Measurements from ENCODE around the gene CDKAL1.
A peak's percentile ranks its signal among the peaks of the same experiment; 100 is the strongest.

CDKAL1 gene

DNA sequence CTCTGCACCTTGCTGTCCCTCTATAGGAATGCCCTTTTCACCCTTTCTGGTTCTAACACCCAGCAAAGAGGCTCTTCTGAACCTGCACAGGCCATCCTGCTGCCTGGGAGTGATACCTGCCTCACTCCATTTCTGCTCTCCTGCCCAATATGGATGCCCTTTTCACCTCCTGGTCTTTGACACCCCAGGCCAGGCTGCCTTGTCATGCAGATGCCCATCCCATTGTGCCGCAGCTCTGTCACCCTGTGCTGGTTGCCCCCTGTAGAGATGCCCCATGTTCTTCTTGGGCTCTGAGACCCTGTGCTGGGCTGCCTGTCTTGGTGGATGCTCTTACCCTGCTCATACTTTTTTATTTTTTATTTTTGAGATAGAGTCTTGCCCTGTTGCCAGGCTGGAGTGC is 95.3 kb downstream of the CDKAL1 start:
- Histone ChIP-seq H4K20me1 (ENCODE audit: insufficient read depth, low read length, poor library complexity, severe bottlenecking) (no peaks in the 10 kb centered on the region), H3K4me2 (ENCODE audit: low read depth, low read length, poor library complexity, severe bottlenecking) (no peak overlapping the region)

DNA sequence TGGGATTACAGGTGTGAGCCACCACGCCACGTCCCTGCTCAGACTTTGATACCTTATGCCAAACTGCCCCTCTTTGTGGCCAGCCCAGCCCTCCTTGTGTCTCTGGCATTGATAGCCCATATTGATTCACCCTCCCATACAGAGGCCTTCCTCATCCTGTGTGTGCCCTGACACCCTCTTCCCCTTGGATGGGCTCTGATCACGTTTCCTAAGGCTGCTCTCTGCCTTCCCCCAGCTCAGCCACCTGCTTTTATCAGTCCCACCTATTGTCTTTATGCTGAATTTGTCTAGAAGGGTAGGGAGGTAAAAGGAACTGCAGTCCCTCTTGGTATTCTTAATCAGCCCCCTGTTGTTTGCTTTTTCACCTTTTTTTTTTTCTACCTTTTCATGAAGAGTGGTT is 95.9 kb downstream of the CDKAL1 start:
- H3K4me2 ChIP-seq (ENCODE audit: low read depth, low read length, poor library complexity, severe bottlenecking): no peak overlapping the region
- no peaks in the 10 kb centered on the region for H3K36me3 ChIP-seq (ENCODE audit: insufficient read depth, low read length)
- H3K27me3 ChIP-seq (ENCODE audit: insufficient read depth, low read length, poor library complexity, severe bottlenecking): no peaks in the 10 kb centered on the region
- H3K9me3 ChIP-seq (ENCODE audit: insufficient read depth, low read depth, low read length): no peaks in the 10 kb centered on the region
- H3K4me1 ChIP-seq (ENCODE audit: insufficient read depth, low read length, poor library complexity, severe bottlenecking): peaks cover 72% of the 10 kb centered on the region
- H4K20me1 ChIP-seq (ENCODE audit: insufficient read depth, low read length, poor library complexity, severe bottlenecking): no peaks in the 10 kb centered on the region
- no peak overlapping the region for H3K9ac ChIP-seq (ENCODE audit: low read depth, low read length, poor library complexity, severe bottlenecking)
- H3F3A ChIP-seq (ENCODE audit: low read depth): peaks cover 3% of the 10 kb centered on the region; the same call in 1 of the 2 replicates
- H3K79me2 ChIP-seq (ENCODE audit: insufficient read depth, low read length): peaks cover 83% of the 10 kb centered on the region
- no peak overlapping the region for H3K4me3 ChIP-seq (ENCODE audit: low read length, poor library complexity, severe bottlenecking)
- no peak overlapping the region for H2AFZ ChIP-seq (ENCODE audit: low read length)
- no peaks in the 10 kb centered on the region for H3K9me2 ChIP-seq (replicated peaks; ENCODE audit: low read depth, low read length)
- TF ChIP-seq, protein P1, sequence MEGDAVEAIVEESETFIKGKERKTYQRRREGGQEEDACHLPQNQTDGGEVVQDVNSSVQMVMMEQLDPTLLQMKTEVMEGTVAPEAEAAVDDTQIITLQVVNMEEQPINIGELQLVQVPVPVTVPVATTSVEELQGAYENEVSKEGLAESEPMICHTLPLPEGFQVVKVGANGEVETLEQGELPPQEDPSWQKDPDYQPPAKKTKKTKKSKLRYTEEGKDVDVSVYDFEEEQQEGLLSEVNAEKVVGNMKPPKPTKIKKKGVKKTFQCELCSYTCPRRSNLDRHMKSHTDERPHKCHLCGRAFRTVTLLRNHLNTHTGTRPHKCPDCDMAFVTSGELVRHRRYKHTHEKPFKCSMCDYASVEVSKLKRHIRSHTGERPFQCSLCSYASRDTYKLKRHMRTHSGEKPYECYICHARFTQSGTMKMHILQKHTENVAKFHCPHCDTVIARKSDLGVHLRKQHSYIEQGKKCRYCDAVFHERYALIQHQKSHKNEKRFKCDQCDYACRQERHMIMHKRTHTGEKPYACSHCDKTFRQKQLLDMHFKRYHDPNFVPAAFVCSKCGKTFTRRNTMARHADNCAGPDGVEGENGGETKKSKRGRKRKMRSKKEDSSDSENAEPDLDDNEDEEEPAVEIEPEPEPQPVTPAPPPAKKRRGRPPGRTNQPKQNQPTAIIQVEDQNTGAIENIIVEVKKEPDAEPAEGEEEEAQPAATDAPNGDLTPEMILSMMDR (conservative IDR thresholded peaks at IDR 0.05; ENCODE audit: low read length): no peak
- no peak for TF ChIP-seq EZH2phosphoT487 (IDR thresholded peaks at IDR 0.05; ENCODE audit: borderline replicate concordance)

More for the DNA sequence above, 95.3 kb downstream of the CDKAL1 start:
- H3K9ac ChIP-seq (ENCODE audit: low read depth, low read length, poor library complexity, severe bottlenecking): peak overlapping the region; percentile 21
- H3K9me2 ChIP-seq (replicated peaks; ENCODE audit: low read depth, low read length): no peaks in the 10 kb centered on the region
- H3K79me2 ChIP-seq (ENCODE audit: insufficient read depth, low read length): peaks cover 85% of the 10 kb centered on the region
- H3K4me3 ChIP-seq (ENCODE audit: low read length, poor library complexity, severe bottlenecking): no peak overlapping the region
- no peaks in the 10 kb centered on the region for H3K27me3 ChIP-seq (ENCODE audit: insufficient read depth, low read length, poor library complexity, severe bottlenecking)
- H3K36me3 ChIP-seq (ENCODE audit: insufficient read depth, low read length): no peaks in the 10 kb centered on the region
- peaks cover 79% of the 10 kb centered on the region for H3K4me1 ChIP-seq (ENCODE audit: insufficient read depth, low read length, poor library complexity, severe bottlenecking)
- no peaks in the 10 kb centered on the region for H3K9me3 ChIP-seq (ENCODE audit: insufficient read depth, low read depth, low read length)
- peaks cover 3% of the 10 kb centered on the region; the same call in 1 of the 2 replicates for H3F3A ChIP-seq (ENCODE audit: low read depth)
- no peak overlapping the region for H2AFZ ChIP-seq (ENCODE audit: low read length)
- no peak for TF ChIP-seq EZH2phosphoT487 (IDR thresholded peaks at IDR 0.05; ENCODE audit: borderline replicate concordance)
- TF ChIP-seq, protein P1 (conservative IDR thresholded peaks at IDR 0.05; ENCODE audit: low read length): no peak

DNA sequence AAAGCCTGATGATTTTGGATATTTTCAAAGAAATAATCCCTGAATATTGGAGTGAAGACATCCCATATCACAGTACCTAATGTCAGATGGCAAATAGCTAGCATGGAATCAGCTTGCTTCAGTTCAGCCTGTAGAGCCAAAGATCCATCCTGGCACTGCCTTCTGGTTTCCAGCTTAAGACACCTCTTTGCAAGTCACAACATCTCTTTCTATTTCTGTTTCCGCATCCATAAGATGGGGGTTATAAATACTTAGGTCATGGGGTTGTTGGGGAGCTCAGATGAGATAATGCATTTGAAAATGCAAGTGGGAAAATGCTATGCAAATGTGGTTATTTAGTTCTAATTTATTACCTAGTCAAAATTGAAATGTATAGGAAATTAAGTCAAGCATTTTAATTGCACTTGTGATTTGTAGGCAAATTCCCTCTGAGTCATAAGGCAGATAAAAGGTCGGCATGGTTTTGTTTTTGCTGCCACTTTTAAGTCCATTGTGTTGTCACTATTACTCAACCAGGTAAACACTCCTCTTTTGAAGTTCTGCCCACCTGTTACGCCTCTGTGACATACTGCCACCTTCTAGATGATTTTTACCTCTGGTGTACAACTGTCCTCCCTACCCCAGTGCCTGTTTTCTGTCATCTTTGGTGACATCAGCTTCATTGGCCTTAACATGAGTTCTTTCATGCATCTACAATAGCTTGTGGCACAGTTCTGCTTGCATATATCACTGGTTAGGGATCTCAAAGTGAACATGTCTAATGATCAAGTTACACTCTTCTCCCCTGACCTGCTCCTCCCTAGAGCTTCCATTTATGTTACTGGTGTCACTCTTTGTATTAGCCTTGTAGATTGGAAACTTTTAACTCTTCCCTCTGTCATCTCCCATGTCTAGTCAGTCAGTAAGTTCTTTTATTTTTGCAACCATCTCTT is 96.6 kb downstream of the CDKAL1 start:
- peaks cover 81% of the 10 kb centered on the region for H3K79me2 ChIP-seq (ENCODE audit: insufficient read depth, low read length)
- no peaks in the 10 kb centered on the region for H3K9me3 ChIP-seq (ENCODE audit: insufficient read depth, low read depth, low read length)
- peaks cover 67% of the 10 kb centered on the region for H3K4me1 ChIP-seq (ENCODE audit: insufficient read depth, low read length, poor library complexity, severe bottlenecking)
- H3K9ac ChIP-seq (ENCODE audit: low read depth, low read length, poor library complexity, severe bottlenecking): peak overlapping the region; percentile 7
- no peaks in the 10 kb centered on the region for H3K27me3 ChIP-seq (ENCODE audit: insufficient read depth, low read length, poor library complexity, severe bottlenecking)
- peak overlapping the region; percentile 8 for H3K4me2 ChIP-seq (ENCODE audit: low read depth, low read length, poor library complexity, severe bottlenecking)
- H2AFZ ChIP-seq (ENCODE audit: low read length): no peak overlapping the region
- no peaks in the 10 kb centered on the region for H3K9me2 ChIP-seq (replicated peaks; ENCODE audit: low read depth, low read length)
- no peaks in the 10 kb centered on the region for H4K20me1 ChIP-seq (ENCODE audit: insufficient read depth, low read length, poor library complexity, severe bottlenecking)
- no peak for TF ChIP-seq EZH2phosphoT487 (IDR thresholded peaks at IDR 0.05; ENCODE audit: borderline replicate concordance)
- TF ChIP-seq, protein P1 (conservative IDR thresholded peaks at IDR 0.05; ENCODE audit: low read length): no peak
- no peak overlapping the region for H3K4me3 ChIP-seq (ENCODE audit: low read length, poor library complexity, severe bottlenecking)
- H3K36me3 ChIP-seq (ENCODE audit: insufficient read depth, low read length): no peaks in the 10 kb centered on the region
- H3F3A ChIP-seq (ENCODE audit: low read depth): peaks cover 3% of the 10 kb centered on the region; the same call in 1 of the 2 replicates
